Fibroblast of lung (primary cell): ENCODE data around the gene KBTBD13.

ENCODE experiments used
- EZH2 ChIP-seq: IDR thresholded peaks from 2 replicates; pipeline ENCODE4 v1.5.1; 2012; ENCODE audit warnings: low read length, control low read depth, mild to moderate bottlenecking; ENCODE audit errors: missing control alignments
- TF ChIP-seq, protein P1 (sequence below), 2 donors: IDR thresholded peaks in 1 of 2; conservative IDR thresholded peaks in 1 of 2; 1 replicate in 1 of 2; 2 replicates in 1 of 2; pipeline ENCODE4 v1.5.1; 2011 to 2012; ENCODE audit warnings: low read length in 2 of 2, control low read depth in 1 of 2, inconsistent platforms in 1 of 2, low read depth in 1 of 2, mild to moderate bottlenecking in 1 of 2

- TF ChIP-seq, protein P1, sequence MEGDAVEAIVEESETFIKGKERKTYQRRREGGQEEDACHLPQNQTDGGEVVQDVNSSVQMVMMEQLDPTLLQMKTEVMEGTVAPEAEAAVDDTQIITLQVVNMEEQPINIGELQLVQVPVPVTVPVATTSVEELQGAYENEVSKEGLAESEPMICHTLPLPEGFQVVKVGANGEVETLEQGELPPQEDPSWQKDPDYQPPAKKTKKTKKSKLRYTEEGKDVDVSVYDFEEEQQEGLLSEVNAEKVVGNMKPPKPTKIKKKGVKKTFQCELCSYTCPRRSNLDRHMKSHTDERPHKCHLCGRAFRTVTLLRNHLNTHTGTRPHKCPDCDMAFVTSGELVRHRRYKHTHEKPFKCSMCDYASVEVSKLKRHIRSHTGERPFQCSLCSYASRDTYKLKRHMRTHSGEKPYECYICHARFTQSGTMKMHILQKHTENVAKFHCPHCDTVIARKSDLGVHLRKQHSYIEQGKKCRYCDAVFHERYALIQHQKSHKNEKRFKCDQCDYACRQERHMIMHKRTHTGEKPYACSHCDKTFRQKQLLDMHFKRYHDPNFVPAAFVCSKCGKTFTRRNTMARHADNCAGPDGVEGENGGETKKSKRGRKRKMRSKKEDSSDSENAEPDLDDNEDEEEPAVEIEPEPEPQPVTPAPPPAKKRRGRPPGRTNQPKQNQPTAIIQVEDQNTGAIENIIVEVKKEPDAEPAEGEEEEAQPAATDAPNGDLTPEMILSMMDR (conservative IDR thresholded peaks at IDR 0.05 in 1 of 2, IDR thresholded peaks at IDR 0.05 in 1 of 2; ENCODE audit: low read depth in 1 of 2, low read length in 2 of 2): no peak
- TF ChIP-seq EZH2: no peak
These were observed 19.0 kb upstream of the KBTBD13 start for GRCh38 chr15:65057549-65057940.
